Smooth muscle cell (in vitro differentiated cells): Measurements from ENCODE around the gene PPP1R12C. TPM values are rescaled to one million over a fixed set of nuclear protein-coding genes. Genes with fewer than 3 reads are reported as not detected.

Experiments used
- DNase-seq: peaks from one replicate; lab custom pipeline; 2025; ENCODE audit not compliant: unreplicated experiment; lab: John Stamatoyannopoulos, UW
- H2AFZ ChIP-seq: fragments of 200-600 bp; sonication (generic); 2 replicates; pipeline ENCODE4 v1.6.0; 2016; ENCODE audit warnings: antibody characterized with exemption, low read depth, mild to moderate bottlenecking
- H3F3A ChIP-seq: fragments of 200-600 bp; sonication (generic); 2 replicates; pipeline ENCODE4 v1.6.0; 2017; ENCODE audit warnings: antibody characterized with exemption, low read depth
- H3K27ac ChIP-seq: fragments of 200-600 bp; sonication (generic); 2 replicates; pipeline ENCODE4 v1.5.1; 2016; ENCODE audit warnings: low read depth, mild to moderate bottlenecking
- H3K27me3 ChIP-seq: fragments of 200-600 bp; sonication (generic); 2 replicates; pipeline ENCODE4 v1.6.1; 2016; ENCODE audit warnings: low read depth, mild to moderate bottlenecking
- H3K36me3 ChIP-seq: fragments of 200-600 bp; sonication (generic); 2 replicates; pipeline ENCODE4 v1.5.1; 2016; ENCODE audit warnings: low read depth
- H3K4me1 ChIP-seq: fragments of 200-600 bp; sonication (generic); 2 replicates; pipeline ENCODE4 v1.5.1; 2016; ENCODE audit warnings: low read depth
- H3K4me2 ChIP-seq: fragments of 200-600 bp; sonication (generic); 2 replicates; pipeline ENCODE4 v1.6.0; 2016; ENCODE audit warnings: mild to moderate bottlenecking
- H3K4me3 ChIP-seq: fragments of 200-600 bp; sonication (generic); 2 replicates; pipeline ENCODE4 v1.5.1; 2016; ENCODE audit warnings: mild to moderate bottlenecking
- H3K79me2 ChIP-seq: fragments of 200-600 bp; sonication (generic); 2 replicates; pipeline ENCODE4 v1.6.0; 2016; ENCODE audit warnings: low read depth, mild to moderate bottlenecking
- H3K9ac ChIP-seq: fragments of 200-600 bp; sonication (generic); 2 replicates; pipeline ENCODE4 v1.6.0; 2016; ENCODE audit warnings: low read depth
- H3K9me3 ChIP-seq: fragments of 200-600 bp; sonication (generic); replicated peaks from 2 replicates; pipeline ENCODE4 v1.5.1; 2016; ENCODE audit warnings: low read depth
- H4K20me1 ChIP-seq: fragments of 200-600 bp; sonication (generic); 2 replicates; pipeline ENCODE4 v1.6.0; 2016; ENCODE audit warnings: low read depth
- WGBS: methylation state at CpG from one replicate; pipeline ENCODE4 v1.1.7; 2016; ENCODE audit warnings: low lambda C conversion rate; 5-methylcytosine and 5-hydroxymethylcytosine counted together
- polyA plus RNA-seq: library from polyadenylated mRNA; unstranded; fragments of >200 nt; fragmentation: Nextera tagmentation; extraction: Ambion mirVana; gene quantifications from 2 replicates; pipeline ENCODE4 v1.2.1, GENCODE V29; 2016
- total RNA-seq: library from RNA; depleted of rRNA; stranded (reverse); fragments of >200 nt; gene quantifications from 2 replicates; pipeline ENCODE4 v1.2.3, GENCODE V29; 2014
- TF ChIP-seq, protein P1 (sequence below): fragments of 200-600 bp; sonication (generic); IDR thresholded peaks from 2 replicates; pipeline ENCODE4 v1.5.1; 2017; ENCODE audit warnings: borderline replicate concordance, mild to moderate bottlenecking, antibody characterized with exemption; ENCODE audit not compliant: insufficient read depth, poor library complexity, severe bottlenecking

The PPP1R12C gene
- total and polyA plus RNA-seq, 2 experiments from 2014 or later, result 26.1 to 30.5 TPM

DNA sequence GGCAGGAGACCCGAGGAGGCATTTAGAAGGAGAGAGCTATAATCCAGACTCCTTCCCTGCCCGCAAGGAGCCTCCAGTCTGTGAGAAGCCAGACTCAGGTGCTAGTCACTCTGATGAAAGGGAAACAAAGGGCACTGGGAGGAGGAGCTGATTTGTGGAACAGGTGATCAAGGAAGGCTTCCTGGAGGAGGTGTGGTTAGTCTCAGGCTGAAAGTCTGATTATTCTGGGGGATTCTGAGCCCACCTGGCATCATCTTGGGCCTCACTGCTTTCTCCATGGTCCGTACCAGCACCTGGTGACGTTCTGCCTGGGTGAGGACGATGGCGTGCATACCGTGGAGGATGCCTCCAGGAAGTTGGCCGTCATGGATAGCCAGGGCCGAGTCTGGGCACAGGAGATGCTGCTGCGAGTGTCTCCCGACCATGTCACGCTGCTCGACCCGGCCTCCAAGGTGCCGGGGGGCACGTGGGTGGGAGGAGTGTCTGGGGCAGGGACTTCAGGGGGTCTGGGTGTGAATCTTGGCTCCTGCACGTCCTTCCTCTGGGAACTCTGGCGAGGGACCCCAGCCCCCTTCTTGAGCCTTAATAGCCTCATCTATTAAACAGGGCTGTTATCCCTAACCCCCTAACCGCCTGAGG lies 37.9 kb downstream of the PPP1R12C start:
- no peak overlapping the region for H3K9ac ChIP-seq
- WGBS, result 87% methylated on average over 19 of the region's 19 CpGs
- no peak overlapping the region for H3K27ac ChIP-seq

DNA sequence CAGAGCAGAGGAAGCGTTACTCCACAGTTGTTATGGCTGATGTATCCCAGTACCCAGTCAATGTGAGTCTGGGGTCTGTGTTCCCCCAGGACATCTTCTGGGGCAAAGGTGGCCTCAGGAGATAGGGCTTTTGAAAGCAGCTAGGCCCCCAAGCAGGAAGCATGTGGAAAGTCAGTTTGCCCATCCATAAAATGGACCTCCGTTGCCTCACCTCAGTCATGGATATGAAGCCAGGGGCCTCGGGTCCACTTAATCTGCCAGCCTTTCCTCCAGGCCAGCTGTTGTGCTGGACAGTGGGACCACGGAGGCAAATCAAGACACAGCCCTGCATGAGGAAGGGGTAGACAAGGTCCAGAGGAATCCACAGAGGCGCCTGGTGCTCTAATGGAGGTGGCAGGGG lies 38.4 kb downstream of the PPP1R12C start:
- DNase-seq, result no peak
- no peak overlapping the region for H2AFZ ChIP-seq
- no peaks in the 10 kb centered on the region for H3K4me1 ChIP-seq
- no peaks in the 10 kb centered on the region for H3K79me2 ChIP-seq
- no peaks in the 10 kb centered on the region for H4K20me1 ChIP-seq
- no peak overlapping the region for H3K4me2 ChIP-seq
- H3K27ac ChIP-seq, result no peak overlapping the region
- H3K27me3 ChIP-seq, result peaks cover 36% of the 10 kb centered on the region
- H3K9ac ChIP-seq, result no peak overlapping the region
- no peaks in the 10 kb centered on the region for H3F3A ChIP-seq
- no peaks in the 10 kb centered on the region for H3K36me3 ChIP-seq
- no peak overlapping the region for H3K4me3 ChIP-seq
- whole genome bisulfite sequencing, result 91% methylated on average over 5 of the region's 5 CpGs
- TF ChIP-seq, protein P1, sequence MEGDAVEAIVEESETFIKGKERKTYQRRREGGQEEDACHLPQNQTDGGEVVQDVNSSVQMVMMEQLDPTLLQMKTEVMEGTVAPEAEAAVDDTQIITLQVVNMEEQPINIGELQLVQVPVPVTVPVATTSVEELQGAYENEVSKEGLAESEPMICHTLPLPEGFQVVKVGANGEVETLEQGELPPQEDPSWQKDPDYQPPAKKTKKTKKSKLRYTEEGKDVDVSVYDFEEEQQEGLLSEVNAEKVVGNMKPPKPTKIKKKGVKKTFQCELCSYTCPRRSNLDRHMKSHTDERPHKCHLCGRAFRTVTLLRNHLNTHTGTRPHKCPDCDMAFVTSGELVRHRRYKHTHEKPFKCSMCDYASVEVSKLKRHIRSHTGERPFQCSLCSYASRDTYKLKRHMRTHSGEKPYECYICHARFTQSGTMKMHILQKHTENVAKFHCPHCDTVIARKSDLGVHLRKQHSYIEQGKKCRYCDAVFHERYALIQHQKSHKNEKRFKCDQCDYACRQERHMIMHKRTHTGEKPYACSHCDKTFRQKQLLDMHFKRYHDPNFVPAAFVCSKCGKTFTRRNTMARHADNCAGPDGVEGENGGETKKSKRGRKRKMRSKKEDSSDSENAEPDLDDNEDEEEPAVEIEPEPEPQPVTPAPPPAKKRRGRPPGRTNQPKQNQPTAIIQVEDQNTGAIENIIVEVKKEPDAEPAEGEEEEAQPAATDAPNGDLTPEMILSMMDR, result no peak
- H3K9me3 ChIP-seq, result no peaks in the 10 kb centered on the region

More for the DNA sequence above, 37.9 kb downstream of the PPP1R12C start:
- no peak for DNase-seq
- Histone ChIP-seq H3K79me2 (no peaks in the 10 kb centered on the region), H3K9me3 (no peaks in the 10 kb centered on the region), H3K4me3 (no peak overlapping the region), H3K4me2 (no peak overlapping the region), H3K27me3 (peaks cover 38% of the 10 kb centered on the region), H3K36me3 (no peaks in the 10 kb centered on the region), H2AFZ (no peak overlapping the region), H3K4me1 (no peaks in the 10 kb centered on the region), H4K20me1 (no peaks in the 10 kb centered on the region), H3F3A (no peaks in the 10 kb centered on the region)
- TF ChIP-seq, protein P1, result no peak

DNA sequence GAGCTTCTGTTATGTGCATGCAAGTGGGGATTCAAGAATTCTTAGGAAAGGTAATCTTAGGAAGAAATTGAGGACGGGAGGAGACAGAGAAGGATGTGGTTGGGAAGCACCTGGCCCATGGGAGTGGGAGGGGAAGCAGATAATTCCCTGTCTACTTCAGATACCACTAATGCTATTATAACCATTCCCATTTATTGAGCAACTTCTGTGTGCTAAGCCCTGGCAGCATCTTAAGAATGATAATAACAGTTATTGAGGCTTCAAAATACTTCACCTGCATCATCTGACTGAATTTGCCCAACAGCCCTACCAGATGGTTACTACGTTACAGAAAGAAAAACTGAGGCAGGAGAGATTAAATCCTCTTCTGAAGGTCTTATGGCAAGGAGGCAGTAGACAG lies 40.3 kb downstream of the PPP1R12C start:
- Histone ChIP-seq H3K27ac (no peak overlapping the region), H3K9ac (no peak overlapping the region), H3F3A (no peaks in the 10 kb centered on the region), H3K27me3 (peaks cover 27% of the 10 kb centered on the region), H2AFZ (no peak overlapping the region), H3K4me1 (no peaks in the 10 kb centered on the region), H3K9me3 (no peaks in the 10 kb centered on the region), H3K36me3 (no peaks in the 10 kb centered on the region), H3K79me2 (no peaks in the 10 kb centered on the region), H3K4me3 (no peak overlapping the region), H4K20me1 (no peaks in the 10 kb centered on the region), H3K4me2 (no peak overlapping the region)
- DNase-seq, result no peak
- TF ChIP-seq, protein P1, result no peak
- WGBS, result 77% methylated on average over 2 of the region's 2 CpGs

DNA sequence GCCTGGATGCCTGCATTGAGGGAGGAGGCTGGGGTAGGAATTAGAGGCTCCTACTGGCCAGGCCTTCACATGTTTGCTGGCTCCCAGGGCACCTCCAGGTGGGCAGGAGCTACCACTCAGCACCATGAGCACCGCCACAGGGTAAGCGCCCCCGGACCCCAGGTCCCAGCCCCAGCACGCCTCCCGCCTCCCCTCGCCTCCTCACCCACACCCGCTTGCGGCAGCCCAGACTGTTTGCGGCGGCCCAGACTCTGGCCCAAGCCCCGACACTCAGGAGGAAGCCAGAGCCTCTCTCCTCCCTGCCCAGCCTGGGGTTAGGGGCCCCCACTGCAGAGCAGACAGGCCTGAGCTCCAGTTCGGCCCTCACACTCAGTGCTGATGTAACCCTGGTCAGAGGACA lies 41.1 kb downstream of the PPP1R12C start:
- Histone ChIP-seq H4K20me1 (no peaks in the 10 kb centered on the region), H3K27ac (no peak overlapping the region), H3K4me3 (peak overlapping the region; percentile 21), H3F3A (no peaks in the 10 kb centered on the region), H3K9me3 (no peaks in the 10 kb centered on the region), H3K27me3 (peaks cover 26% of the 10 kb centered on the region), H3K9ac (no peak overlapping the region), H2AFZ (no peak overlapping the region), H3K4me1 (no peaks in the 10 kb centered on the region), H3K4me2 (peak overlapping the region; percentile 6), H3K79me2 (no peaks in the 10 kb centered on the region), H3K36me3 (no peaks in the 10 kb centered on the region)
- no peak for DNase-seq
- 82% methylated on average over 6 of the region's 12 CpGs for WGBS
- TF ChIP-seq, protein P1, result no peak
